GM12864 (cell line): ENCODE data around the gene GFOD1.

Experiments used
- DNase-seq: peaks from one replicate; pipeline ENCODE4 v3.0.0-alpha.2; 2011; ENCODE audit warnings: low read depth
- H3K4me3 ChIP-seq: 2 replicates; pipeline ENCODE4 v1.5.1; 2011; ENCODE audit warnings: mild to moderate bottlenecking, low read depth, low read length, control low read depth
- TF ChIP-seq, protein P1 (sequence below): IDR thresholded peaks from 2 replicates; pipeline ENCODE4 v1.5.1; 2011; ENCODE audit warnings: low read depth, mild to moderate bottlenecking, moderate library complexity, low read length, control low read depth, inconsistent platforms; ENCODE audit errors: missing control alignments

Gene GFOD1

DNA sequence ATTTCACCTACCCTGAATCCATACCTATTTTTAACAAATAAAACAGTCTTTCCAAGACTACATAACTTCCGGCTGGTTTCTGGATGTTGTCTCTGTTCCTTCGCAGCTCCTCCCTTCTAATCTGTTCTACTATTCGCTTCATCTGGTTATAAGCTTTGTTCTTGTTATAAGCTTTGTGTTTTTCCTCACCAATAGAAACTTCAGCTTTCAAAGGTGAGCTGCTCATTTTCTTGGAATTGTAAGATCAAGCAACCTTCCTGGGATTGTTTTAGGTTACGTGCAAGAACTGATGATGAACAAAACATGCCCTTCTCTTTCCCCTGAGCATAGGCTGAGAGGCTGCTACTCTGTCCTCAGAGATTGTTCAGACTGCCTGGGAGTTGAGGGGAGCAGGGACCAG, 2.1 kb downstream of the GFOD1 start:
- no peak for DNase-seq
- TF ChIP-seq, protein P1, sequence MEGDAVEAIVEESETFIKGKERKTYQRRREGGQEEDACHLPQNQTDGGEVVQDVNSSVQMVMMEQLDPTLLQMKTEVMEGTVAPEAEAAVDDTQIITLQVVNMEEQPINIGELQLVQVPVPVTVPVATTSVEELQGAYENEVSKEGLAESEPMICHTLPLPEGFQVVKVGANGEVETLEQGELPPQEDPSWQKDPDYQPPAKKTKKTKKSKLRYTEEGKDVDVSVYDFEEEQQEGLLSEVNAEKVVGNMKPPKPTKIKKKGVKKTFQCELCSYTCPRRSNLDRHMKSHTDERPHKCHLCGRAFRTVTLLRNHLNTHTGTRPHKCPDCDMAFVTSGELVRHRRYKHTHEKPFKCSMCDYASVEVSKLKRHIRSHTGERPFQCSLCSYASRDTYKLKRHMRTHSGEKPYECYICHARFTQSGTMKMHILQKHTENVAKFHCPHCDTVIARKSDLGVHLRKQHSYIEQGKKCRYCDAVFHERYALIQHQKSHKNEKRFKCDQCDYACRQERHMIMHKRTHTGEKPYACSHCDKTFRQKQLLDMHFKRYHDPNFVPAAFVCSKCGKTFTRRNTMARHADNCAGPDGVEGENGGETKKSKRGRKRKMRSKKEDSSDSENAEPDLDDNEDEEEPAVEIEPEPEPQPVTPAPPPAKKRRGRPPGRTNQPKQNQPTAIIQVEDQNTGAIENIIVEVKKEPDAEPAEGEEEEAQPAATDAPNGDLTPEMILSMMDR = no peak
- H3K4me3 ChIP-seq = peak overlapping the region; percentile 82

DNA sequence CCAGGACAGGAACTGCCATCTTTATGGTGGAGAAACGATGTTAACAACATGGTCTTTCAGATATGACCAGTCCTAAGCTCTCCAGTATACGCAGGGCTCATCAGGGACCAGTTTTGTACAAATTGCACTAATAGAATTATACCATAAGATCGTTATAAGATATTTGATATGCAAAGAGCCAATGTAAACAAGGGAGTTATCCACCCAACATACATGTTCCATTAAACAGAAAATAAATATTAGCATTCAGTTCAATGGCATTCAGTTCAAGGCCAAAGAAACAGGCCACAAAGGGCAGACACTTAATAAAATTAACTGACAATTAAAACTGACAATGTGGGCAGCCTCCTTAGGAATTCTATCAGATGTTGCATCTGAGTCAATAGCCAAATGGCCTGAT, 2.6 kb downstream of the GFOD1 start:
- no peak for DNase-seq
- peak overlapping the region; percentile 82 for H3K4me3 ChIP-seq
- TF ChIP-seq, protein P1 = no peak

DNA sequence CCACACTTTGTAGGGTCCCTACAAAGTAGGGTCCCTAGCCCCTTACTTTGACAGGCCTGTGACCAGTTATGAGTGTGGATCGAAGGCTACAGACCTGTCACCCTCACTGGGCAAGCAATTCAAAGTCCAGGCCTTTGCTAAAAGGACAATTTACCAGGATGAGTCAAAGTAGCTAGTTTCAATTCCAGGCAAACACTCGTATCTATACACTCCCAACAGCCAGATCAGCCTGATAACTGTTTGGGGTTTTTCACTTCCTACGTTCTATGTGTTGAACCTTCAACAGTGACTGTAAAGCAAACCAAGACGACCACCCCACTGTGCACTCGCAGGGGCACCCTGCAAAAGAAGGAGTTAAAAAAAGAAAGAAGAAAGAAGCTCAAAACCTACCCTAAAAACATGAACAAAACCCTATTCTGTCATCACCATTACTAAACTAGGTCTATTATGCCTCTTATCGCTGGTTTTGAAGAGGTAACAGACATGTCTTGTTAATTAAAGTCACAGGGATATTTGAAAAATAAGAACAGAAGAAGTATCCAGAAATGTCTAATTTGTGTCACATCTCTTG, 3.2 kb downstream of the GFOD1 start:
- TF ChIP-seq, protein P1 = no peak
- no peak for DNase-seq
- peak overlapping the region; percentile 82 for H3K4me3 ChIP-seq

DNA sequence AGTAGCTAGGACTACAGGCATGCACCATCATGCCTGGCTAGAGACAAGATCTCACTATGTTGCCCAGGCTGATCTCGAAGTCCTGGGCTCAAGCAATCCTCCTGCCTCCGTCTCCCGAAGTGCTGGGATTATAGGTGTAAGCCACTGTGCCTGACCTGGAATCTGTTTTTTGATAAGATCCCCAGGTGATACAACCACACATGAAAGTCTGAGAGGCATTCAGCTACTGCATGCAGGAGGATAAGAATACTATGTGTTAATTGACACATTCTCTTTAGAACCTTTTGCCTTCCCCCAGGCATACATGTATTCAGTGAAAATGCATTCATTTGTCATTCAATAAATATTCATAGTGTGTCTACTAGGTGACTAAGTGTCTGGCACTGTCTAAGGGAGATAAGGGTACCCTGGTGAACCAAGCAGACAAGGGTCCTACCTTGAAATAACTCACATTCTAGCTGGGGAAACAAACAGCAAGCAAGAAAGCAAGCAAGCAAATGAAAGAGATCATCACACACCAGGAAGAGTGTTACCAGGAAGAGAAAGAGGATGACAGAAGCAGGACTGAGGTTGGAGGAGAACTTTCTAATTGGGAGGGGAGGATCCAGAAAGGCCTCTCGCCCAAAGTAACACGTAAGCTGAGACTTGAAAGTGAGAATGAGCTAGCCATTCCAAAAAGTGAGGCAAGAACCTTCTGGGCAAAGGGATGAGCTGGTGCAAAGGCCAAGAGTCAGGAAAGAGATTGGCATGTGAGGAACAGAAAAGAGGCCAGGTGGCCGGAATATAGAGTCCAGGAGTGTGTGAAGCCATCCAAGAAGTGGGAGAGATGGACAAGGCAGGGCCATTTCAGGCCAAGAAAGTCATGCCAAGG, 6.5 kb downstream of the GFOD1 start:
- no peak for DNase-seq
- TF ChIP-seq, protein P1 = no peak
- no peak overlapping the region for H3K4me3 ChIP-seq

DNA sequence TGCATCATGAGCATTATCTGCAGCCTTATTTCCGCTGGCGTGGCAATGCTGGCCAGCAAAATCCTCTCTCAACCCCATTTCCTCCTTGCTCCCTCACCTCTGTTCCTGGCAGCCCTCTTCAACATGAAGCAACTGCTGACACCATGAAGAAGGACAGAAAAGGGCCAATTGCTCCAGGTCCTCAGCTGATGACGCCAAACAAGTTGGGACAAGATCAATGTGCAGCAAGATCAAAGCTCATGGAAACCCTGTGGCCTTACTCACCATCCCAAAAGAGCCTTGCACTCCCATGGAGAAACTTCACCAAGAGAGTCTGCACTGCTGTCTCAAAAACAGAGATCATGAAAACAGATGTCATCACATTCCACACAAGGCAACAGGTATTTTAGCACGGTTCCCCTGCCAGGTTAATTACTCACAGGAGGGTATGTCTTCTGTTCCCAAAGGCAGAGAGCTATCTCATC, 7.4 kb downstream of the GFOD1 start:
- H3K4me3 ChIP-seq = no peak overlapping the region
- TF ChIP-seq, protein P1 = no peak
- no peak for DNase-seq

DNA sequence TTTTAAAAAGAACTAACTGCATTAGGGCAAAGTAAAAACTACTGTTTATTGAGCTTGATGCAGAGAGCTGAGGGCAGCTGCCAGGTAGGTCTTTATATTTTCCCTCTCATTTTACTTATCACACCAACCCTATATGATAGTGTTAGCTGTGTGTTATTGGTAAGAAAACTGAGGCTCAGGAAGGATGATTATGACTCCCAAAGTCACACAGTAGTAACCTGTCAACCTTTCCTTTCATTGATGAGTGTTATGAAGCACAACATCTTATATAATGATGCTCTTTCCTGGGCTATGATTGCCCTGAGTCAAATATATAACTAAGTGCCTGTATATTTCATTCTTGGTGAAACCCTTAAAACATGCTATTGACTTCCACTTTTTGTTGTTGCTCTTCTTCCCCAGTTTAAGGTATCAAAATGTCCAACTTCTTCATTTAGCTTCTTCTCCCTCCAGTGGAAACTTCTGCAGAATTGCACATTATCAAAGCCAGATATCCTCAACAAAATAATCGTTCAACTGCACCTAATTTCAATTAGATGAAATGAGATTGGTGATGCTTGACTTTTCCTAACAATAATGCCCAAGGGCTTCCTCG, 8.1 kb downstream of the GFOD1 start:
- TF ChIP-seq, protein P1 = no peak
- no peak for DNase-seq
- no peak overlapping the region for H3K4me3 ChIP-seq
